H9 (cell line): ENCODE results near the gene ATP6V1G3. TPM values are rescaled to one million over a fixed set of nuclear protein-coding genes. Genes with fewer than 3 reads are reported as not detected.

Experiments used
- DNase-seq: peaks from one replicate; pipeline ENCODE4 v3.0.0-alpha.2; 2017
- H2AFZ ChIP-seq: one replicate; pipeline ENCODE4 v1.6.1; 2013; ENCODE audit warnings: mild to moderate bottlenecking, low read length, control low read depth, moderate library complexity
- H2AK5ac ChIP-seq: 2 replicates; pipeline ENCODE4 v1.6.1; 2013; ENCODE audit warnings: low read length, control low read depth, mixed read lengths; ENCODE audit not compliant: insufficient read length
- H2BK120ac ChIP-seq: one replicate; pipeline ENCODE4 v1.6.1; 2013; ENCODE audit warnings: low read depth, mild to moderate bottlenecking, low read length, control low read depth, inconsistent platforms; ENCODE audit not compliant: poor library complexity, severe bottlenecking
- H2BK12ac ChIP-seq: 2 replicates; pipeline ENCODE4 v1.6.1; 2013; ENCODE audit warnings: low read length, control low read depth, mixed read lengths, low read depth; ENCODE audit not compliant: insufficient read length
- H2BK15ac ChIP-seq: 2 replicates; pipeline ENCODE4 v1.6.1; 2013; ENCODE audit warnings: low read depth, low read length, control low read depth
- H2BK20ac ChIP-seq: one replicate; pipeline ENCODE4 v1.6.1; 2013; ENCODE audit warnings: low read depth, mild to moderate bottlenecking, low read length, control low read depth, inconsistent platforms; ENCODE audit not compliant: poor library complexity, severe bottlenecking
- H2BK5ac ChIP-seq: 2 replicates; pipeline ENCODE4 v1.6.1; 2013; ENCODE audit warnings: low read length, control low read depth, mixed read lengths; ENCODE audit not compliant: insufficient read length
- H3K14ac ChIP-seq: 2 replicates; pipeline ENCODE4 v1.6.1; 2013; ENCODE audit warnings: low read length, control low read depth; ENCODE audit not compliant: insufficient read depth
- H3K18ac ChIP-seq: 2 replicates; pipeline ENCODE4 v1.6.1; 2013; ENCODE audit warnings: low read depth, mild to moderate bottlenecking, mixed read lengths, low read length, control low read depth; ENCODE audit not compliant: insufficient read length
- H3K23ac ChIP-seq: 2 replicates; pipeline ENCODE4 v1.6.1; 2013; ENCODE audit warnings: low read length, control low read depth, mixed read lengths, low read depth; ENCODE audit not compliant: insufficient read length
- H3K23me2 ChIP-seq: 2 replicates; pipeline ENCODE4 v1.6.1; 2013; ENCODE audit warnings: low read depth, mild to moderate bottlenecking, mixed read lengths, low read length, control low read depth; ENCODE audit not compliant: insufficient read length, poor library complexity, severe bottlenecking
- H3K27ac ChIP-seq: 2 replicates; pipeline ENCODE4 v1.5.1; 2013; ENCODE audit warnings: low read length, control low read depth, mixed read lengths, low read depth; ENCODE audit not compliant: insufficient read length
- H3K27me3 ChIP-seq: 2 replicates; pipeline ENCODE4 v1.6.1; 2013; ENCODE audit warnings: low read length, control low read depth, inconsistent platforms; ENCODE audit not compliant: insufficient read depth
- H3K4ac ChIP-seq: 2 replicates; pipeline ENCODE4 v1.6.1; 2013; ENCODE audit warnings: low read depth, mild to moderate bottlenecking, control low read depth, inconsistent platforms, low read length, moderate library complexity
- H3K4me1 ChIP-seq: 2 replicates; pipeline ENCODE4 v1.6.1; 2013; ENCODE audit warnings: low read length, control low read depth, inconsistent platforms; ENCODE audit not compliant: insufficient read depth
- H3K4me2 ChIP-seq: 2 replicates; pipeline ENCODE4 v1.6.1; 2013; ENCODE audit warnings: low read length, control low read depth, mixed read lengths; ENCODE audit not compliant: insufficient read length, insufficient read depth
- H3K56ac ChIP-seq: 2 replicates; pipeline ENCODE4 v1.6.1; 2013; ENCODE audit warnings: low read depth, mild to moderate bottlenecking, mixed read lengths, low read length, control low read depth; ENCODE audit not compliant: insufficient read length
- H3K79me1 ChIP-seq: 2 replicates; pipeline ENCODE4 v1.6.1; 2013; ENCODE audit warnings: low read depth, mild to moderate bottlenecking, moderate library complexity, low read length, control low read depth, inconsistent platforms; ENCODE audit not compliant: insufficient read depth, poor library complexity, severe bottlenecking
- H3K79me2 ChIP-seq: 2 replicates; pipeline ENCODE4 v1.6.1; 2013; ENCODE audit warnings: low read length, control low read depth, inconsistent platforms; ENCODE audit not compliant: insufficient read depth
- H3K9ac ChIP-seq: 2 replicates; pipeline ENCODE4 v1.6.1; 2013; ENCODE audit warnings: low read length, control low read depth, mixed read lengths; ENCODE audit not compliant: insufficient read length; ENCODE audit errors: extremely low read depth
- H3K9me3 ChIP-seq: one replicate; pipeline ENCODE4 v1.6.1; 2013; ENCODE audit warnings: low read depth, low read length, inconsistent platforms; ENCODE audit not compliant: control insufficient read depth
- H3T11ph ChIP-seq: one replicate; pipeline ENCODE4 v1.6.1; 2013; ENCODE audit warnings: mild to moderate bottlenecking, low read length, control low read depth, inconsistent platforms
- H4K20me1 ChIP-seq: one replicate; pipeline ENCODE4 v1.6.1; 2013; ENCODE audit not compliant: control insufficient read depth, insufficient read length, insufficient read depth
- H4K5ac ChIP-seq: 2 replicates; pipeline ENCODE4 v1.6.1; 2013; ENCODE audit warnings: low read depth, mild to moderate bottlenecking, mixed read lengths, low read length, control low read depth; ENCODE audit not compliant: insufficient read length
- H4K8ac ChIP-seq: replicated peaks from 2 replicates; pipeline ENCODE4 v1.6.1; 2013; ENCODE audit warnings: low read length, control low read depth, mixed read lengths, low read depth; ENCODE audit not compliant: insufficient read length
- H4K91ac ChIP-seq: 2 replicates; pipeline ENCODE4 v1.6.1; 2013; ENCODE audit warnings: low read depth, mild to moderate bottlenecking, moderate library complexity, mixed read lengths, low read length, control low read depth; ENCODE audit not compliant: insufficient read length
- H3K27ac Mint-ChIP-seq, 3 experiments: 2 replicates in 2 of 3; 3 replicates in 1 of 3; pipeline ENCODE4 v1.8.0; 2020 to 2021; ENCODE audit warnings: mixed read lengths in 3 of 3, mild to moderate bottlenecking in 1 of 3, moderate library complexity in 1 of 3
- H3K27me3 Mint-ChIP-seq: 2 replicates; pipeline ENCODE4 v1.8.0; 2021; ENCODE audit warnings: low read depth, mild to moderate bottlenecking, moderate library complexity, mixed read lengths
- H3K36me3 Mint-ChIP-seq, 3 experiments: 2 replicates in 2 of 3; 3 replicates in 1 of 3; pipeline ENCODE4 v1.8.0; 2020 to 2021; ENCODE audit warnings: low read depth in 3 of 3, mixed read lengths in 3 of 3; ENCODE audit not compliant: insufficient read depth in 1 of 3
- H3K4me1 Mint-ChIP-seq, 2 experiments: 2 replicates each; pipeline ENCODE4 v1.8.0; 2020; ENCODE audit warnings: mixed read lengths in 2 of 2
- H3K4me3 Mint-ChIP-seq, 2 experiments: 2 replicates in 1 of 2; 3 replicates in 1 of 2; pipeline ENCODE4 v1.8.0; 2020 to 2021; ENCODE audit warnings: mild to moderate bottlenecking in 2 of 2, mixed read lengths in 2 of 2, moderate library complexity in 1 of 2
- H3K9me3 Mint-ChIP-seq, 2 experiments: 2 replicates in 1 of 2; 3 replicates in 1 of 2; pipeline ENCODE4 v1.8.0; 2020; ENCODE audit warnings: mild to moderate bottlenecking in 2 of 2, mixed read lengths in 2 of 2, moderate library complexity in 1 of 2
- total RNA-seq: library from RNA; stranded (reverse); gene quantifications from 2 replicates; pipeline ENCODE4 v1.2.1, GENCODE V29; 2021
- TF ChIP-seq, protein P1 (sequence below): fragments of 200-600 bp; sonication (generic); conservative IDR thresholded peaks from 3 replicates; pipeline ENCODE4 v1.8.0; 2021; ENCODE audit warnings: antibody characterized with exemption, mild to moderate bottlenecking

ATP6V1G3 gene
- total RNA-seq, 1 experiment from 2014 or later: not detected

DNA sequence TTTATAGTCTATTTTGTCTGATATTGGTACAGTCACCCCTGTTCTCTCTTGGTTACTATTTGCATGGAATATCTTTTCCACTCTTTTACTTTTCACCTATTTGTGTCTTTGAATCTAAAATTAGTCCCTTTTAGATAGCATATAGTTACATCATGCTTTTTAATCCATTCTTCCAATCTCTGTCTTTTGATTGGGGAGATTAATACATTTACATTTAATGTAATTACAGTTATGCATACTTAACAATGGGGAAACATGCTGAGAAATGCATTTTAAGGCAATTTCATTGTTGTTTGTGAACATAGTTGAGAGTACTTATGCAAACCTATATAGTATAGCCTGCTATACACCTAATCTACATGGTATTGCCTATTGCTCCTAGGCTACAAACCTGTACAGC lies 48.4 kb upstream of the ATP6V1G3 start:
- H2BK12ac ChIP-seq: no peak overlapping the region
- TF ChIP-seq, protein P1, sequence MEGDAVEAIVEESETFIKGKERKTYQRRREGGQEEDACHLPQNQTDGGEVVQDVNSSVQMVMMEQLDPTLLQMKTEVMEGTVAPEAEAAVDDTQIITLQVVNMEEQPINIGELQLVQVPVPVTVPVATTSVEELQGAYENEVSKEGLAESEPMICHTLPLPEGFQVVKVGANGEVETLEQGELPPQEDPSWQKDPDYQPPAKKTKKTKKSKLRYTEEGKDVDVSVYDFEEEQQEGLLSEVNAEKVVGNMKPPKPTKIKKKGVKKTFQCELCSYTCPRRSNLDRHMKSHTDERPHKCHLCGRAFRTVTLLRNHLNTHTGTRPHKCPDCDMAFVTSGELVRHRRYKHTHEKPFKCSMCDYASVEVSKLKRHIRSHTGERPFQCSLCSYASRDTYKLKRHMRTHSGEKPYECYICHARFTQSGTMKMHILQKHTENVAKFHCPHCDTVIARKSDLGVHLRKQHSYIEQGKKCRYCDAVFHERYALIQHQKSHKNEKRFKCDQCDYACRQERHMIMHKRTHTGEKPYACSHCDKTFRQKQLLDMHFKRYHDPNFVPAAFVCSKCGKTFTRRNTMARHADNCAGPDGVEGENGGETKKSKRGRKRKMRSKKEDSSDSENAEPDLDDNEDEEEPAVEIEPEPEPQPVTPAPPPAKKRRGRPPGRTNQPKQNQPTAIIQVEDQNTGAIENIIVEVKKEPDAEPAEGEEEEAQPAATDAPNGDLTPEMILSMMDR: no peak
- H3K9ac ChIP-seq: no peak overlapping the region
- Mint-ChIP-seq H3K27me3 (no peaks in the 10 kb centered on the region), H3K27ac (no peak overlapping the region), H3K9me3 (peaks cover 5 to 7% of the 10 kb centered on the region in 2 experiments; a peak in 4 of 5 replicates), H3K36me3 (peaks cover 0 to 11% (median 3%) of the 10 kb centered on the region in 3 experiments; a peak in 4 of 7 replicates), H3K4me3 (no peak overlapping the region), H3K4me1 (no peaks in the 10 kb centered on the region)
- no peak overlapping the region for H2BK15ac ChIP-seq
- H2AFZ ChIP-seq: no peak overlapping the region
- no peak overlapping the region for H2AK5ac ChIP-seq
- H3K14ac ChIP-seq: no peak overlapping the region
- H3K79me1 ChIP-seq: no peaks in the 10 kb centered on the region
- H4K91ac ChIP-seq: no peak overlapping the region
- no peaks in the 10 kb centered on the region for H3K23me2 ChIP-seq
- no peaks in the 10 kb centered on the region for H3K9me3 ChIP-seq
- H4K20me1 ChIP-seq: no peaks in the 10 kb centered on the region
- H3K4me2 ChIP-seq: no peak overlapping the region
- H3K79me2 ChIP-seq: no peaks in the 10 kb centered on the region
- H2BK120ac ChIP-seq: no peak overlapping the region
- no peak overlapping the region for H3K23ac ChIP-seq
- no peaks in the 10 kb centered on the region for H3K27me3 ChIP-seq
- no peak overlapping the region for H4K8ac ChIP-seq
- H3K27ac ChIP-seq: no peak overlapping the region
- no peak overlapping the region for H4K5ac ChIP-seq
- H3K56ac ChIP-seq: no peak overlapping the region
- no peak overlapping the region for H2BK5ac ChIP-seq
- DNase-seq: no peak
- no peak overlapping the region for H3K18ac ChIP-seq
- H2BK20ac ChIP-seq: no peak overlapping the region
- no peak overlapping the region for H3T11ph ChIP-seq
- H3K4ac ChIP-seq: no peak overlapping the region
- no peaks in the 10 kb centered on the region for H3K4me1 ChIP-seq
